ENCODE data around the gene C3orf22.

C3orf22 gene

DNA sequence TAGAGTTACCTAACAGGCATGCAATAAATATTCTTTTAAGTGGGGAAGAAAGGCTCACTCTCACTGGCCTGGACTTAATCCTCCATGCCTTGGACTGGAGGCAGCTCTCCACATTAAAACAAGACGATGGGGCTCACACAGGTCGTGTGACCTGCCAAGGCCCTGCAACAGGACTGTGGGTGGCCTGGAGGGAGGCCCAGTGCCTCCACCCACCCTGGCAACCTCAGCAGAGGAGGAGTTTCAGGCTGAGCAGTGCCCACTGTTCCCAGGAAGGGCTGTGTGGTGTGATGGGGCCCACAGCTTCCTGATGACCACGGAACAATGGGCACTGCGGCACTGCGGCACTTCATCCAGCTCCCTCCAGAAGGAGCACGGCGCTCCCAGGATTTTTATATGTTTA, 46.7 kb downstream of the C3orf22 start:
- DNase-seq (ENCODE audit: low read depth) = no peak

DNA sequence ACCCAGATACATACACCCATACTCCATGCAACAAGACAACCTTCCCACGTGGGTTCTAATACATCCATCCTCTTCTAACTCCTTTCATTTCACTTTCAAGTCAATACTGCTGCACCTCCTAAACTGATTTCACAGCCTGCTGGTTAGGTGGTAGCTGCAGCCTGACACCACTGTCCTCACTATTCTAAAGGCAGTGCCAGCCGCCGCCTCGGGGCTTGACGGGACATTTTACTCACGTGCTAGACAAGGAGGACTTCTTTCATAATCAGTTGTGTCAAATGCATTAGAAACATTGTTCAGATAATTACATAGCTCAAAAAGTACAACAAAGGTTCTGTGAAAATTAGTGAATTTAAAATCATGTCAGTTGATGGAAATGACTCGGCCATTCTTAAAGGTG, 47.4 kb downstream of the C3orf22 start:
- no peak for DNase-seq (ENCODE audit: low read depth)

DNA sequence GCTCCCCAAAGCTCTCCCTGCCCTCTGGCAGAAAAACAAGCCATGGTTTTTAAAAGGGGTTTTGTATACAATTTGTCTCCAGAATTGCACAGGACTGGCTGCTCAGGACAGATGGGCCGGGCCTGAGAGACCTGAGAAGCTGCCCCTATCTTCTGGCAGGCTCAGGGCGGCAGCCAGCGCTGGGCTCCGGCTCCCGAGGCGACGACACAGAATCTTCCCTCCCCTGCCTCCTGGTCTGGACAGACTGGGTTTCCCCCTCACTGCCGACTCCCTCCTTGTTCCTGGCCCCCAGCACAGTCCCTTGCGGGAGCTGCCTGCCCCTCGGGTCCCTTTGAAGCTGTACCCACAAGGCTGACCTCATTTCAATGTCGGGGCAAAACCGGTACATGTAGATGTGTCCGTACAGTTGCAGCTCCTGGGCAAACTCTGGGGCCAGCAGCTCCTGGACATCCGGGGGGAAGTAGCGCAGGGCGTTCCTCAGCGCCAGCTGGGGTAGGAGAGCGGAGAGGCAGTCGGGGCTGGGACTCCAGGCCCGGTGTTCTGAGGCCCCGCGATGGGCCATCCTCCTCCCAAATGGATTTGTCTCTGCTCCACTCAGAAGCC, 48.3 kb downstream of the C3orf22 start:
- no peak for DNase-seq (ENCODE audit: low read depth)

DNA sequence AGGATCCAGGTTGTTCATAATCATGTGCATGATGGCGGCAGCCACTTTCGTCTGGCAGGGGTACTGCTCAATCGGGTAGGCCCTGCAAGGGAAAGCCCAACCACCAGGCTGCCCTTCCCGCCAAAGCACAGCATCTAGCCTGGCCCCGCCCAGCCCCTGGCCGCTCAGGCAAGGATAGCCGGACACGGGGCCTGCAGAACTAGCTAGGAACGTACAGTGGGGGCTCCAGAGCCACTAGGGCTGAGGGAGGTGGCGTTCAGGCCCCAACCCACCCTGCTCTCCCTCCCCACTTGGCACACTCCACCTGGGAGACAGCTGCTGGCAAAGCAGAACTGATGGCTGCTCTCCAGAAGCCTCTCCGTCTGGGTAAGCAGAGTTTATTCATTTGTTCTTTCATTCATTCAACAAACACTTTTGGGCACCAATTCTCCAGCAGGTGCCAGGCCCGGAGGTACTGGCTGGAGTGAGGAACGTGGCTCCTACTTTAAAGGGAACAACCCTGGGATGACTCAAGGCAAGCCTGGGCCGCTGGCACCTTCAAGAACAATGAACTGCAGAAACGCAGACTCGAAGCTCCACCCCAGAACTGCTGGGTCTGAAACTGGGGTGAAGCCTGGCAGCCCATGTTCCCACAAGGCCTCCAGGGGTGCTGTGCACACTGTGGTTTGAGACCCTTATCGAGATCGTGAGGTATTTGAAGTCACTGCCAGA, 49.0 kb downstream of the C3orf22 start:
- no peak for DNase-seq (ENCODE audit: low read depth)

DNA sequence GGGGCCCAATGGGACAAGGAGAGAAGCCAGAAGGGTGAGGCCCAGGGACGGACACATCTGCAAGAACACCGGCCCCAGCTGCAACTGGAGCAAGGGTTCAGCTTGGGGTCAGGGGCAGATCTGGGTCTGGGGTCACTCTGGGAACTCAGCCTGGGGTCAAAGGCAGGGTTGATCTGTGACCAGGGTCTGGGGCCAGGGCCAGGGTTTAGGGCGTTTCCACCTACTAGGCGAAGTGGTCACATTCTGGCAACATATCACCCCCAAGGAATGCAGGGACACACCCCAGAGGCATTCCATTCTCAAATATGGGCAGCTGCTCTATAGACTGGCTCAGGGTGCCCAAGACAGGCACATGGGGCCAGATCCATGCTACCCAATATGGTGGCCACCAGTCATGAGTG, 50.2 kb downstream of the C3orf22 start:
- DNase-seq (ENCODE audit: low read depth) = no peak

DNA sequence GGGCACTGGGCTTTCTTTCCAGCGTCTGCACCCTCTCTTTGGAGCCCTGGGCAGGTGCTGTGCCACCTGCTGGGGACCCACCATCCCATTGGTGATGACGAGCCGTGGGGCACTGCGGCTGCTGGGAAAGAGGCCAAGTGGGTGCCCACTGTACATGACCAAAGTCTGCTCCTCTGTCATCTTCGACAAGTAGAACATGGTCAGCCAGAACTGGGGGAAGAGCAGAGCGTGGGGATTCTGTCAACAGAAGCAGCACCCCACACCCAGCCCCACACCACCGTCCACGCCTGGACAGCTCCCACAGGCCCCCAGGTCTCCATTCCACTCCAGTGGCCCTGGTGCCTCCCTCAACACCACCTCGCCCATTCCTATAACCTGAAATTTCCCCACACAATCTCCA, 50.8 kb downstream of the C3orf22 start:
- no peak for DNase-seq (ENCODE audit: low read depth)

DNA sequence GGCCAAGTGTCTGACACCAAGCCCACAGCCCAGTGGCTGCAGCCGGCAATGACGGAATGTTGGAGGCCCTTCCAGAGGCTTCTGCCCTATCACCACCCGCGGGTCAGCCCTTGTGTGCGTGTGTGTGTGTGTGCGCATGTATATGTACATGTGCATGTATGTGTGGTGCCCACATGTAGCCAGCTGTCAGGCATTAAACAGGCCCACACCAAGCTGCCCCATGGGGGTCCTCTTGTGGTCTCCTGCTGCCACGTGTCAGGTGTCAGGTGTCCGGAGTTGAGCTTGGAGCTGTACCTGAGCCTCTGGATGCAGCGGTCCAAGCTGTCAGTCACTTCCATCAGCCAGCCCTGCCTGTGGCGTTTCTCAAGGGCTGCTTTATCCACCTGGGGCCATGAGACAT, 55.0 kb downstream of the C3orf22 start:
- DNase-seq (ENCODE audit: low read depth) = no peak

DNA sequence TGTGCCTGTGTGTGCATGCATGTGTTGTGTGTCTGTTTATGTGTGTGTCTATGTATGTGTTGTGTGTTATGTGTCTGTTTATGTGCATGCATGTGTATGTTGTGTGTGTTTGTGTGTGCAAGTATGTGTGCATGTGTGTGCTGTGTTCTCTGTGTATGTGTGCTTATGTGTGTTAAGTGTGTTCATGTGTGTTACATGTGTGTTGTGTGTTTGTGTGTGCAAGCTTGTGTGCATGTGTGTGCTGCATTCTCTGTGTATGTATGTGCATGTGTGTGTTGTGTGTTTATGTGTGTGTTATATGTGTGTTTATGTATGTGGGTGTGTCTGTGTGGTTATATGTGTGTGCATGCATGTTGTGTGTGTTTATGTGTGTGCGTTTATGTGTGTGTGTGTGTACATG, 56.1 kb downstream of the C3orf22 start:
- DNase-seq (ENCODE audit: low read depth) = no peak

DNA sequence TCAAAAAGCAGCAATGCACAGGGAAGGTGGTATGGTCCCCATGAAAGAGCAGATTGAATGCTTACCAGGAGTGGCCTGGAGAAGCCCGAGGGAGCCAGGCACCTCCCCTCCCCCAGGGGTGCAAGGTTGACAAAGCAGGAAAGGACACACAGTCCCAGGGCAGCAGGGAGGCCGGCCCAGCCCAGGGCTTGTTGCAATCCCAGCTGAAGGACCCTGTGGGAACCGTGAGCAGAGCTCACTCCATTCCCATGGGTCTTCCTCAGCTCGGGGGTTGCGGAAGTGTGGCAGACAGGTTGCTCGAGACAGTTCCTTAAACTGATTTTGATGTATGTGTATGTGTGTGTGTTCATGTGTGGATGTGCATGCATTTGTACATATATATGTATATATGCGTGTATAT, 57.0 kb downstream of the C3orf22 start:
- no peak for DNase-seq (ENCODE audit: low read depth)

DNA sequence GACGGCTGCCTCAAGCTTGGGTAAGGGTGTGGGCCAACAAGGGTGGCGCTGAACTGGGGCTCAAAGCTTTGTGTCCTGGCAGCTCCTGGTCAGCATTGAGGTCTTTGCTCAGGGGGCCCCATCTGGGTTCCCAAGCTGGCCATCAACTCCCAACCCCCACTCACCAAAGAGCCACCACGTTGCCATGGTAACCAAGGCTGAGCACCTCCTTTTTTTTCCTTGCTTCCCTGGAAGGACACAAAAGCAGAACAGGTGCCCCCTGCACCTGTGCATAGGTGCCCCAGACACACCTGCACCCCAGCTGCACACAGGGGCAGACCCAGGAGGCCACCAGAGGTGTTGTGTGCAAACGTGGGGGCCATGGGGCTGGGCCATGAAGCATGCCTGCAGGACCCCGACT, 57.7 kb downstream of the C3orf22 start:
- no peak for DNase-seq (ENCODE audit: low read depth)

DNA sequence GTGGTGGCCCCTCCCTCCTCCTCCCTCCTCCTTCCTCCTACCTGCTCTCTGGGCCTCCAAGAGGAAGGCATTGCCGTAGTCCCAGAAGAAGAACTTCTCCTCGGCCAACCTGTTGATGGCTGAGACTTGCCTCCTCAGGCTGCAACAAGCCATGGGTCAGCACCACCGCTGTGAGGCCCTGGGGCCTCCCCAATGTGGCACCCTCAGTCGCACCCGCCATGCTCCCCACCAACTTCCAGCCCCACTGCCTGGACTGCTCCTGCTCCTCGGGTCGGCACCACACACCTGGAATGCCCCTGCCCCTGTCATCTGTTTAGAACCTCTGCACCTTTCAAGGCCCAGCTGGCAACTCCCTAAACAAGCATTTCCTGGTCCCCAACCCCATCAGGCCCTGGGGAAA, 58.7 kb downstream of the C3orf22 start:
- DNase-seq (ENCODE audit: low read depth) = no peak

All from activated gamma-delta T cell treated with anti-CD3 and anti-CD28 coated beads, Interleukin-2, amount 50 U/mL, for 16 hours (primary cell).